HepG2 (cell line): ENCODE data around the gene IQSEC1. TPM values are rescaled to one million over a fixed set of nuclear protein-coding genes. Genes with fewer than 3 reads are reported as not detected.

ENCODE experiments used
- ATAC-seq: fragments of 200-7000 bp; cut with Tn5 transposase; 3 replicates; pipeline ENCODE4 v1.9.1; 2020; ENCODE audit warnings: mild to moderate bottlenecking, moderate library complexity
- BruUV-seq: library from RNA; stranded (reverse); fragments of 400-500 nt; replicated peaks from 2 replicates; lab custom pipeline; 2021; lab: Mats Ljungman, UMichigan
- CTCF ChIA-PET: fragments of 300-600 bp; formaldehyde crosslinking; extraction: SDS; loops from one replicate; lab custom pipeline; 2021; ENCODE audit warnings: low total read pairs, inconsistent platforms, low intra/inter-chr PET ratio; lab: Yijun Ruan, JAX
- POLR2A ChIA-PET: fragments of 350-600 bp; sonication (Branson Sonifier 250); formaldehyde crosslinking; loops from one replicate; lab custom pipeline; 2020; ENCODE audit warnings: antibody characterized with exemption, inconsistent platforms; lab: Yijun Ruan, JAX
- DNase-seq: peaks from one replicate; pipeline ENCODE4 v3.0.0-alpha.2; 2015; ENCODE audit warnings: low spot score
- FAIRE-seq: peaks from 3 replicates; lab custom pipeline; 2011; peaks lifted over from hg19 to GRCh38; lab: Jason Lieb, UNC
- H2AFZ ChIP-seq: one replicate; pipeline ENCODE4 v1.6.1; 2011; ENCODE audit warnings: low read length, inconsistent platforms
- H3K27ac ChIP-seq: fragments of 300-600 bp; 3 replicates; pipeline ENCODE4 v1.8.0; 2011; ENCODE audit warnings: mixed run types, mild to moderate bottlenecking, mixed read lengths, low read length, inconsistent platforms; ENCODE audit not compliant: insufficient read depth; ENCODE audit errors: extremely low read length
- H3K27me3 ChIP-seq, 2 experiments: fragments of 200-600 bp in 1 of 2; 2 replicates in 1 of 2; 3 replicates in 1 of 2; pipeline versions ENCODE4 v1.6.0 to v1.8.0; 2011; ENCODE audit warnings: low read length in 2 of 2, mild to moderate bottlenecking in 2 of 2, moderate library complexity in 2 of 2, inconsistent platforms in 1 of 2; ENCODE audit not compliant: insufficient read depth in 2 of 2, control insufficient read depth in 1 of 2
- H3K36me3 ChIP-seq, 2 experiments: fragments of 200-600 bp in 1 of 2; replicated peaks in 1 of 2; 2 replicates in 1 of 2; 3 replicates in 1 of 2; pipeline versions ENCODE4 v1.5.1 to v1.8.0; 2011; ENCODE audit warnings: low read length in 2 of 2, inconsistent platforms in 1 of 2; ENCODE audit not compliant: insufficient read depth in 2 of 2, control insufficient read depth in 1 of 2
- H3K4me1 ChIP-seq: 2 replicates; pipeline ENCODE4 v1.5.1; 2012; ENCODE audit warnings: low read length, inconsistent platforms; ENCODE audit not compliant: insufficient read depth
- H3K4me2 ChIP-seq: 2 replicates; pipeline ENCODE4 v1.6.0; 2011; ENCODE audit warnings: low read depth, low read length, inconsistent platforms
- H3K4me3 ChIP-seq, 3 experiments: fragments of 200-600 bp in 1 of 3; sonication (generic), shearing (Covaris generic) in 1 of 3; replicated peaks in 1 of 3; 2 replicates each; pipeline ENCODE4 v1.5.1; 2011 to 2016; ENCODE audit warnings: low read length in 3 of 3, inconsistent platforms in 2 of 3, low read depth in 2 of 3, mild to moderate bottlenecking in 2 of 3, control low read depth in 1 of 3, mixed read lengths in 1 of 3; ENCODE audit not compliant: insufficient read depth in 1 of 3
- H3K79me2 ChIP-seq: one replicate; pipeline ENCODE4 v1.6.1; 2011; ENCODE audit warnings: low read length, inconsistent platforms; ENCODE audit not compliant: insufficient read depth
- H3K9ac ChIP-seq: 2 replicates; pipeline ENCODE4 v1.6.0; 2011; ENCODE audit warnings: mild to moderate bottlenecking, low read depth, low read length, inconsistent platforms; ENCODE audit not compliant: insufficient read depth
- H3K9me3 ChIP-seq: 2 replicates; pipeline ENCODE4 v1.5.1; 2012; ENCODE audit warnings: mild to moderate bottlenecking, low read length
- H4K20me1 ChIP-seq: 2 replicates; pipeline ENCODE4 v1.6.0; 2011; ENCODE audit warnings: inconsistent platforms, mild to moderate bottlenecking, low read length, moderate library complexity; ENCODE audit not compliant: insufficient read depth
- TAF15 ChIP-seq: fragments of 200-400 bp; formaldehyde crosslinking; IDR thresholded peaks from one replicate; pipeline ENCODE4 v1.6.1; 2018; ENCODE audit warnings: mild to moderate bottlenecking, low read depth, low read length; ENCODE audit not compliant: poor library complexity, severe bottlenecking
- ZNF468 ChIP-seq: sonication (generic); formaldehyde crosslinking; IDR thresholded peaks from 2 replicates; pipeline ENCODE4 v1.8.0; 2022; ENCODE audit warnings: mild to moderate bottlenecking, moderate library complexity, missing genetic modification reagents
- WGBS: methylation state at CpG from one replicate; pipeline ENCODE4 v1.1.6; 2017; ENCODE audit warnings: low lambda C conversion rate; 5-methylcytosine and 5-hydroxymethylcytosine counted together
- in situ Hi-C: cut with HindIII; loops from 2 replicates; pipeline ENCODE4 v1.10.0; 2017; ENCODE audit warnings: low pct_unique_long_range_greater_than_20kb; ENCODE audit not compliant: extremely low pct_ligation_motif_present
- intact Hi-C: fragments of 100-400 bp; cut with micrococcal nuclease; formaldehyde crosslinking; loops from one replicate; pipeline ENCODE4 v1.10.0; 2022; ENCODE audit not compliant: unreplicated experiment
- polyA plus RNA-seq, 8 experiments: library from polyadenylated mRNA; depleted of rRNA in 3 of 8; stranded (reverse) in 7 of 8; unstranded in 1 of 8; fragments of >200 nt; fragmentation: Illumina TruSeq in 4 of 8; extraction: Trizol in 4 of 8; gene quantifications; 2 replicates each; pipeline versions ENCODE4 v1.2.1 to v1.2.3, GENCODE V29; 2011 to 2016; ENCODE audit warnings: low read depth in 4 of 8, missing spikeins in 1 of 8, mixed read lengths in 1 of 8; ENCODE audit not compliant: insufficient read depth in 1 of 8
- total RNA-seq, 5 experiments: library from RNA; depleted of rRNA; stranded (reverse); fragments of >200 nt; fragmentation: Illumina TruSeq; extraction: Trizol; gene quantifications; 2 replicates each; pipeline ENCODE4 v1.2.3, GENCODE V29; 2016; ENCODE audit warnings: low read depth in 1 of 5
- TF ChIP-seq, protein P1 (sequence below): sonication (generic); formaldehyde crosslinking; IDR thresholded peaks from 2 replicates; pipeline ENCODE4 v1.4.0; 2020; ENCODE audit warnings: low read depth, missing genetic modification reagents
- TF ChIP-seq, protein P2 (sequence below): IDR thresholded peaks from 2 replicates; pipeline ENCODE4 v1.6.1; 2018; ENCODE audit warnings: missing genetic modification reagents
- TF ChIP-seq, protein P3 (sequence below): IDR thresholded peaks from 2 replicates; pipeline ENCODE4 v1.6.1; 2016; ENCODE audit warnings: low read depth, borderline replicate concordance

The IQSEC1 gene
- total and polyA plus RNA-seq, 2 of the 13 experiments (the other 11 are each of a cell fraction or from before 2014, with no cell fraction given): 17.4 to 20.2 TPM

DNA sequence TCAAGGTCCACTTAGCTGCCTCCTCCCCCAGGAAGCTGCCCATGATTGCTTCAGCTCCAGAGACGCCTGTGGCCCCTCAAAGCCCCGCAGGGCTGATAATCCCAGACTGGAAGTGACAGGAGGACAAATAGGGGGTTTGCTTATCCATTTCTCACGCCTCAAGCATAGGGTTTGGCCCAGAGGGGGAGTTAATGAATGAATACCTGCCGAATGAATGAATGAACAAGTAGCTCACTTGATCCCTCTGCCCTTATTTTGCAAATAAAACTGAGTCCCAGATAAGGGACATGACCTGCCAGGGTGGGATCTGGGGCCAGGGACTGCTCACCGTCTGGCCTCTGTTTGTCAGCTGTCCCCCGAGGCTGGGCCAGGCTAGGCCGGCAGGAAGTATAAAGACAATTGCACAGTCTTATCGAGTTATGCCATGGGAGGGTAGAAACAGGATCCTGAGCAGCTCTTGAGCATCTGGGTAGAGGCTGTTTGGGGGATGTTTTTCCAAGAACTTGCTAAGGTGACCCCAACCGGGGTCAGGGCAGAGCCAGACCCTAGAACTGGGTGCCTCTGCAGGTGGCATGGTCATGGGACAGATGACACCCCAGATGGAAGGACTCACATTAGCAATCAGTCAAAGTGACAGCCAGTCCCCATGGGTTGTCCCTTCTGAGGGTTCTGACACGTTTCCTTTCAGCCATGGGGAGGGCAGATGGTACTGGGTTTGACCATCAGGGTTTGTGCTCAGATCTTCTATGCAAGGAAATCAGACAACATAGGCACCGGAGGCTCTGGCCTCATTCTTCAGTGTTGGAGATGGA is 45.0 kb downstream of the IQSEC1 start:
- Histone ChIP-seq H3K27me3 (no peaks in the 10 kb centered on the region), H3K4me2 (no peak overlapping the region), H3K27ac (no peak overlapping the region), H3K79me2 (no peaks in the 10 kb centered on the region), H2AFZ (no peak overlapping the region), H3K4me3 (no peak overlapping the region), H3K36me3 (no peaks in the 10 kb centered on the region; a peak in 1 of 5 replicates), H3K9ac (no peak overlapping the region), H3K4me1 (no peaks in the 10 kb centered on the region), H3K9me3 (no peaks in the 10 kb centered on the region), H4K20me1 (no peaks in the 10 kb centered on the region)
- intact Hi-C loops (no loop called here), in situ Hi-C loops (no loop called here)
- ATAC-seq (no peak), DNase-seq (no peak), FAIRE-seq (no peak)
- ChIA-PET POLR2A (no interaction called here), CTCF (no interaction called here)
- TF ChIP-seq, protein P1, sequence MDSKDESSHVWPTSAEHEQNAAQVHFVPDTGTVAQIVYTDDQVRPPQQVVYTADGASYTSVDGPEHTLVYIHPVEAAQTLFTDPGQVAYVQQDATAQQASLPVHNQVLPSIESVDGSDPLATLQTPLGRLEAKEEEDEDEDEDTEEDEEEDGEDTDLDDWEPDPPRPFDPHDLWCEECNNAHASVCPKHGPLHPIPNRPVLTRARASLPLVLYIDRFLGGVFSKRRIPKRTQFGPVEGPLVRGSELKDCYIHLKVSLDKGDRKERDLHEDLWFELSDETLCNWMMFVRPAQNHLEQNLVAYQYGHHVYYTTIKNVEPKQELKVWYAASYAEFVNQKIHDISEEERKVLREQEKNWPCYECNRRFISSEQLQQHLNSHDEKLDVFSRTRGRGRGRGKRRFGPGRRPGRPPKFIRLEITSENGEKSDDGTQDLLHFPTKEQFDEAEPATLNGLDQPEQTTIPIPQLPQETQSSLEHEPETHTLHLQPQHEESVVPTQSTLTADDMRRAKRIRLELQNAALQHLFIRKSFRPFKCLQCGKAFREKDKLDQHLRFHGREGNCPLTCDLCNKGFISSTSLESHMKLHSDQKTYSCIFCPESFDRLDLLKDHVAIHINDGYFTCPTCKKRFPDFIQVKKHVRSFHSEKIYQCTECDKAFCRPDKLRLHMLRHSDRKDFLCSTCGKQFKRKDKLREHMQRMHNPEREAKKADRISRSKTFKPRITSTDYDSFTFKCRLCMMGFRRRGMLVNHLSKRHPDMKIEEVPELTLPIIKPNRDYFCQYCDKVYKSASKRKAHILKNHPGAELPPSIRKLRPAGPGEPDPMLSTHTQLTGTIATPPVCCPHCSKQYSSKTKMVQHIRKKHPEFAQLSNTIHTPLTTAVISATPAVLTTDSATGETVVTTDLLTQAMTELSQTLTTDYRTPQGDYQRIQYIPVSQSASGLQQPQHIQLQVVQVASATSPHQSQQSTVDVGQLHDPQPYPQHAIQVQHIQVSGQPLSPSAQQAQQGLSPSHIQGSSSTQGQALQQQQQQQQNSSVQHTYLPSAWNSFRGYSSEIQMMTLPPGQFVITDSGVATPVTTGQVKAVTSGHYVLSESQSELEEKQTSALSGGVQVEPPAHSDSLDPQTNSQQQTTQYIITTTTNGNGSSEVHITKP (CRISPR knock-in tag): no peak
- TF ChIP-seq TAF15 (no peak), ZNF468 (CRISPR knock-in tag) (no peak)
- TF ChIP-seq, protein P2, sequence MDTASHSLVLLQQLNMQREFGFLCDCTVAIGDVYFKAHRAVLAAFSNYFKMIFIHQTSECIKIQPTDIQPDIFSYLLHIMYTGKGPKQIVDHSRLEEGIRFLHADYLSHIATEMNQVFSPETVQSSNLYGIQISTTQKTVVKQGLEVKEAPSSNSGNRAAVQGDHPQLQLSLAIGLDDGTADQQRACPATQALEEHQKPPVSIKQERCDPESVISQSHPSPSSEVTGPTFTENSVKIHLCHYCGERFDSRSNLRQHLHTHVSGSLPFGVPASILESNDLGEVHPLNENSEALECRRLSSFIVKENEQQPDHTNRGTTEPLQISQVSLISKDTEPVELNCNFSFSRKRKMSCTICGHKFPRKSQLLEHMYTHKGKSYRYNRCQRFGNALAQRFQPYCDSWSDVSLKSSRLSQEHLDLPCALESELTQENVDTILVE (CRISPR knock-in tag): no peak
- TF ChIP-seq, protein P3, sequence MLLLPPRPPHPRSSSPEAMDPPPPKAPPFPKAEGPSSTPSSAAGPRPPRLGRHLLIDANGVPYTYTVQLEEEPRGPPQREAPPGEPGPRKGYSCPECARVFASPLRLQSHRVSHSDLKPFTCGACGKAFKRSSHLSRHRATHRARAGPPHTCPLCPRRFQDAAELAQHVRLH: no peak
- no TSS peak for BruUV-seq
- WGBS: 99% methylated on average over 10 of the region's 11 CpGs
